Stimulated activated CD8-positive, alpha-beta memory T cell treated with anti-CD3 and anti-CD28 coated beads, Interleukin-15, amount 100 ng/mL, for 24 hours (primary cell): ENCODE measurements around the gene DAZAP2.
"Not testable (repeated sequence)": the region's sequence is repeated elsewhere in the genome, so short reads cannot be mapped to it uniquely, and the experiment has no call there.

Experiments used
- DNase-seq: peaks from one replicate; pipeline ENCODE4 v3.0.0-alpha.2; 2020; ENCODE audit warnings: low read depth

DAZAP2 gene

GRCh38 chr12:51217133-51217967 lies 21.3 kb upstream of the DAZAP2 start:
- DNase-seq = no peak

DNA sequence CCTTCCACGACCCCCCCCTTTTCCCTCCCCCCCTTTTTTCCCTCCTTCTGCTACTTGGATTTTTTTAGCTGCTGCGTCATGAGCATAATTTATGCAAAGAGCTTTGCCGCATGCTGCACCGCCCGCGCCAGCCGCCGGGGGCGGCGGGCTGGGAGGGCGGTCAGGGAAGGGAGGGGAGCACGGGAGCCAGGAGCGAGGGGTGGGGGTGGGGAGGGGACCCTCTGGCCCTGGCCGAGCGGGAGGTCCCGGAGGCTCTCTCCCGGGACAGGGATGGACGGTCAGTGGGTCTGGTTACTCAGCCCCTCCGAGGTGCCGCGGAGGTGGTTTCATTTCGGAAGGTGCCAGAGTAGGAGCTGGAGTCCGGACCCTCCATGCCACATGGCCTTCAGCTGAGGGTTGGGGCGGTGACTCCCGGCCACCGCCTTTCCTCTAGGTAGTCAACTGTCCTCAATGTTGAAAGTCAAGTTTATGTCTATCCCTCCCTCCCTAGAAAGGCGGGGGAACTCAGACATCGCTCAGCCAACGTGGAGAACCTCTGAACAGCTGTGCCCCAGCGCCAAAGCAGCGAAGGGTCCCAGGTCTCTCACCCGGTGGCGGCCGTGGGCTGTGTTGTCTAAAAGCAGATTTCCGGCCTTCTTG lies 20.5 kb upstream of the DAZAP2 start, which contains the start of gene POU6F1:
Gene POU6F1, minus strand, starts transcription at position 95 of the 639 bp plus-strand sequence. CDS start 11,226 bp downstream, outside the sequence.
- DNase-seq = peak; percentile 38

- DNase-seq = no peak
These were observed 19.9 kb upstream of the DAZAP2 start for GRCh38 chr12:51218607-51219161.

- DNase-seq = no peak
These were observed 19.3 kb upstream of the DAZAP2 start for GRCh38 chr12:51219322-51219721.

DNA sequence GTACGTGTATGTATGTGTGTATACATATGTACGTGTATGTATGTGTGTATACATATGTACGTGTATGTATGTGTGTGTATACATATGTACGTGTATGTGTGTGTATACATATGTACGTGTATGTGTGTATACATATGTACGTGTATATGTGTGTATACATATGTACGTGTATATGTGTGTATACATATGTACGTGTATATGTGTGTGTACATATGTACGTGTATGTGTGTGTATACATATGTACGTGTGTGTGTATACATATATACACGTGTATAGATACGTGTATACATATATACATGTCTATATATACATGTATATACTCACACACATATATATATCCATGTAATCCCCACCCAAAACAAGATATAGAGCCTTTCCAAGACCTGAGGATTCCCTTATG lies 18.8 kb upstream of the DAZAP2 start:
- DNase-seq = not testable (repeated sequence)

DNA sequence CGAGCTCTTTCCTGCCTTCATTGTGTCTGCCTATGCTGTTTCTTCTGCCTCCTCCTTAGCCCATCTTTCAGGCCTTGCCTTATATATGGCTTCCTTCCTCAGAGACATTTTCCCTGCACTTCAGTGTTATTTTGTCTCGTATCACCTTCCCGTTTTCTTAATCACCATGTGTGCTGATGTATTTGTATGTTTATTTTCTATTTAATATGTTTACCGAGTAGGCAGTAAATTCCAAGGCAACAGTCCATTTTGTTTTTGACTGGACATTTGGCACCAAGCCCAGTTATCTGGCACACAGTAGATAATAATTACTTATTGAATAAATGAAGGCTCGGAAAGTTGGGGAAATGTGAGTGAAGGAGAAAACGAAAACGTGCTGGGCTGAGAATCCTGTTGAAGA lies 16.2 kb upstream of the DAZAP2 start:
- DNase-seq = no peak

DNA sequence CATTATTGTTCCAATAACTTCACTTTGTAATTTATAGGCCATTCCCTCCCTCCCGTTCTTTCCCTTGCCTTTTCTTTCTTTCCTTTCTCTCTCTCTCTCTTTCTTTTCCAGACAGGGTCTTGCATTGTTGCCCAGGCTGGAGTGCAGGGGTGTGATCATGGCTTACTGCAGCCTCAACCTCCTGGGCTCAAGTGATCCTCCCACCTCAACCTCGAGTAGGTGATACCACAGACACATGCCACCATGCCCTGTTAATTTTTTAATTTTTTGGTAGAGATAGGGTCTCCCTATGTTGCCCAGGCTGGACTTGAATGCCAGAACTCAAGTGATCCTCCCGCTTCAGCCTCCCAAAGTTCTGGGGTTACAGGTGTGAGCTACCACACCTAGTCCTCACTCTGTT lies 14.0 kb upstream of the DAZAP2 start:
- DNase-seq = no peak

DNA sequence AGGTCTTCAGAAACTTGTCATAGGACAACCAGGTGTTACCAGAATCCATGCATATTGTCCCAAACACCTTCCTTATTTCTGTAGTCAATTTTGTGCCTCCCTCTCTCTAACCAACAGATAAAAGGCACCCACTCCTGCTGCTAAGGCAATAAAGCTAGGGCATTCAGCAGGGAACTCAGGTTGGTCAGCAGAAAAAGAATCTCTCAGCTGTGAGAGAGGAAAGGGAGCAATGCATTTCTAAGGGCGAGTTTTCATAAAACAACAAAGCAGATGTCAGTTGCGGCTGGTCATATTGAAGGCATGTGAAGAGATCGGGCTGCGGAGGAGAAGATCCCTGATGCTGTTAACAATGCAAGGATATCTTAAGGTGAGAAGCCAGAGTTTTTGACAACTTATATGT lies 13.4 kb upstream of the DAZAP2 start:
- DNase-seq = no peak

GRCh38 chr12:51225771-51226170 lies 12.9 kb upstream of the DAZAP2 start:
- DNase-seq = no peak

DNA sequence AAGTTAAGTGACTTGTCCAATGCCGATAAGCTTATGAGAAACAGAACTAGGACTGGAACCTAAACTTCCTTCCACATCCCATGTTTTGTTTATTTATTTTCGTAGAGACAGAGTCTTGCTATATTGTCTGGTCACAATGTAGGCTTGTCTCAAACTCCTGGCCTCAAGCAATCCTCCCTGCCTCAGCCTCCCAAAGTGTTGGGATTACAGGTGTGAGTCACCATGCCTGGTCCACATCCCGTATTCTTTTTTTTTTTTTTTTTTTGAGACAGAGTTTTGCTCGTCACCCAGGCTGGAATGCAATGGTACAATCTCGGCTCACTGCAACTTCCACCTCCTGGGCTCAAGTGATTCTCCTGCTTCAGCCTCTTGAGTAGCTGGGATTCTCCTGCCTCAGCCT lies 11.5 kb upstream of the DAZAP2 start:
- DNase-seq = not testable (repeated sequence)

DNA sequence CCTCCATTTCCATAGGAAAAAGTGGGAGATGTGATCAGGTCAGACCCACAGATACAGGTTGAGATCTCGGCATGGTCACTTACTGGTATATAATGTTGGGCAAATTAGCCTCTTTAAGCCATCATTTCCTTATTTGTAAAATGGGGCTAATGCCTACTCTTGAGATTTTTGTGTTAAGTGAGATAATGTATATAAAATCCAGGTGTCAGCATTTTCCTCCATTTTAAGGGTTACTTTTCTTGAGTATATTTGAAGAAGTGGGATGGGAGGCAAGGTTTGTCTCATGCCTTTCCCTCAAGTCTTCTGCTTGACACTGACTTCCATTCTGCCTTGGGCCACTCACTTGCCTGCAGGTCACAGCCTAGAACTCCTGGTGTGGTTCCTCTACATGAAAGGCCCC lies 10.7 kb upstream of the DAZAP2 start:
- DNase-seq = no peak

DNA sequence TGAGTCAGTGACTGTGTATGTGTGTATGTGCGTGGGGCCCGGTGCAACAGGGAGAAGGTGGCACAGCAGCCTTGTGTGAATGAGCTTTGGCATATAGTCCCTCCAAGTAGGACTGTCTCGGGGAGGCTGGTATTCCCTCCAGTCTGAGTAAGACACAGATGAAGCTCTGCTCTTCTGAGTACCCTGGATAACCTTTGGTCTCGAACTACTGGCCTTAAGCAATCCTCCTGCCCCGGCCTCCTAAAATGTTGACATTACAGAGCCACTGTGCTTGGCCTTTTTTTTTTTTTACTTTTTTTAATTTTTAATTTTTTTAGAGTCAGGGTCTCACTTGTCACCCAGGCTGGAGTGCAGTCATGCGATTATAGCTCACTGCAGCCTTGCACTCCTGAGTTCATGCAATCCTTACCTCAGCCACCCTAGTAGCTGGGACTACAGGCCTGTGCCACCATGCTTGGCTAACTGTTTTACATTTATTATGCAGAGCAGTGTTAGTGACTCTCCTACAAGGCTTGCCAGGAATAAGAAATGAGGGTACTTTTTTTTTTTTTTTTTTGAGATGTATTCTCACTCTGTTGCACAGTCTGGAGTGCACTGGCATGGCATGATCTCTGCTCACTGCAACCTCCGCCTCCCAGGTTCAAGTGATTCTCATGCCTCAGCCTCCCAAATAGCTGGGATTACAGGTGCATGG lies 9.4 kb upstream of the DAZAP2 start:
- no peak for DNase-seq

- no peak for DNase-seq
These were observed 6.0 kb upstream of the DAZAP2 start for GRCh38 chr12:51232642-51233041.

DNA sequence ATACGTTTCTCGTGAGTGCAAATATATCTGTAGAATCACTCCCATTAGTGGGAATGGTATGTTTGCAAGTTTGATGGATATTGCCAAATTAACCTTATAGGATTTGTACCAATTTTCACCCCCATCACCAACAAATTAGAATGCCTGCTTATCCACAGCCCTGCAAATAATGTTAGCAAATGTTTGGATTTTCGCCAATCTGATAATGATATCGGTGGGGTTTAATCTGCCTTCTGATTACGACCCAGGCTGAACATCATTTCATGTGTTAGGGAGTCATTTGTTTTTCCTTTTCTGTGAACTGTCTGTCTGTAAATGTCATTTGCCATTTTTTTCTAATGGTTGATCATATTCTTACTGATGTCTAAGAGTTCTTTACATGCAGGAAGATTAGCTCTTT lies 4.1 kb upstream of the DAZAP2 start:
- DNase-seq = no peak

DNA sequence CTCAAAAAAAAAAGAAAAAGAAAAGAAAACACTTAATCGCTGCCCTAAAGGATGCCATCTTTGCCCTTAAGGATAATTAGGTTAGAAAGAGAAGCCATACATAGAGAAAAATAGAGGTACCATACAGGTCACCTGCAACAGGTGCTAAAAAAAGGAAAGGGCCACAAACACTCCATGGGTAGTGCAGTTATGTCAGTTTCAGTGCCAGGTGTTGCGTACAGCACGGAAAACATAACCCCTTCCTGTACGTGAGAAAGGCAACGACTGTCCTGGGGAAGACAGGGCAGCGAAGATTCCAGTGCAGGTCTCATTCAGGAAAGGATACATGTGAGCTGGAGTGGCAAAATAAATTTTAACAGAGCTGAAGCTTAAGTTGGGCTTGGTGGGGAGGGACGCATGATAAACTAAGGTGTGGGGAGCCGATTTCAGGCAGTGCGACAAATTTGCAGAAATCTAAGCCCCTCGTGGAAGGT lies 553 bp upstream of the DAZAP2 start:
- DNase-seq = no peak

GRCh38 chr12:51240971-51241370 lies 2.3 kb downstream of the DAZAP2 start:
- no peak for DNase-seq

- DNase-seq = no peak
These were observed 3.5 kb downstream of the DAZAP2 start for GRCh38 chr12:51242120-51242519.

DNA sequence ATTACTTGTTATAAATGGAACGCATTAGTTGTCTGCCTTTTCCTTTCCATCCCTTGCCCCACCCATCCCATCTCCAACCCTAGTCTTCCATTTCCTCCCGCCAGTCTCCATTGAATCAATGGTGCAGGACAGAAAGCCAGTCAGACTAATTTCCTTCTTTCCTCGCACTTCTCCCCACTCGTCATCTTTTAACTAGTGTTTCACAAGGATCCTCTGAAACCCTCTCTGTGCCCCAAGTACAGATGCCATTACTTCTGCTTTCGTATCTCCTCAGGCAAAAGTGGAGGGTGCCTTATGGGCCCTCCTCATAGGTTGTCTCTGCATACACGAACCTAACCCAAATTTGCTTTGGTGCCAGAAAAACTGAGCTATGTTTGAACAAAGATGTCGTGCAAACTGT lies 4.2 kb downstream of the DAZAP2 start:
- DNase-seq = no peak

DNA sequence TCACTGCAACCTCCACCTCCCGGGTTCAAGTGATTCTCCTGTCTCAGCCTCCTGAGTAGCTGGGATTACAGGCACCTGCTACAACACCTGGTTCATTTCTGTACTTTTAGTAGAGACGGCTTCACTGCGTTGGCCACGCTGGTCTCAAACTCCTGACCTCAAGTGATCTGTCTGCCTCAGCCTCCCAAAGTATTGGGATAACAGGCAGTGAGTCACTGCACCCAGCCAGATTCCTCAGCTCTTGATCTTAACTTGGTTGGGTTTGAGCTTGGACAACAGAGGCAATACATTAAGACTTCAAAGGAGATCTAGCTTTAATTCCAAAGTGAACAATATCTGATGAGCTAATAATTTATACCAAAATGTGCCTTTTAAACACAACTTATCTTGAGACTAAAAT lies 5.6 kb downstream of the DAZAP2 start:
- DNase-seq = no peak

- DNase-seq = no peak
These were observed 7.0 kb downstream of the DAZAP2 start for GRCh38 chr12:51245476-51246253.

GRCh38 chr12:51246254-51246853 lies 7.7 kb downstream of the DAZAP2 start:
- DNase-seq = no peak
